ENCODE data around the gene PXDN.

DNA sequence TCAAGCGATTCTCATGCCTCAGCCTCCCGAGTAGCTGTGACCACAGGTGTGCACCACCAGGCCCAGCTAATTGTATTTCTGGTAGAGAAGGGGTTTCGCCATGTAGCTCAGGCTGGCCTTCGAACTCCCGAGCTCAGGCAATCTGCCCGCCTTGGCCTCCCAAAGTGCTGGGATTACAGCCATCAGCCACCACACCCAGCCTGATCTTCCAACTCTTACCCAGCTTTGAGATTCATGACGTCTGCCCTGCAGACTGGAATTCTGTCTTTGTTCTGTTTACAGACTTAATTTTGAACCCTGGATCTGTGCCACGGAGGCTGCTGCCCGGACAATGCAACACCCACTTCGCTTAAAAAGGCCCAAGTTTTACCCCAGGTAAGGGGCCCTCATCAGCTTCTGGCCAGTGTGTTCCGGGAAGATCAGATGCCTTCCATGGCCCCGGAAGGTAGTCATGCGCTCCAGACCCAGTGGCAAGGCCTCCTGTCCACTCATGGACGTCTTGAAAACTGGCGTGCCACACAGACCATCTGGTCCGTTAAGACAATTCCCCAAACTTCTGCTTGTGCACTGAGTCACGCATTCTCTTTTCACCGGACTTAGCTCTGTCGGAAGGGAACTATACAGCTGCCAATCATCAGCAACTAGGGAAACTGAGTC is 5.5 kb downstream of the PXDN start:
- TF ChIP-seq EP300 (IDR thresholded peaks at IDR 0.05; ENCODE audit: low read depth) (no peak), POLR2A (IDR thresholded peaks at IDR 0.05) (no peak), POLR2AphosphoS5 (IDR thresholded peaks at IDR 0.05) (no peak)
- TF ChIP-seq, protein P1, sequence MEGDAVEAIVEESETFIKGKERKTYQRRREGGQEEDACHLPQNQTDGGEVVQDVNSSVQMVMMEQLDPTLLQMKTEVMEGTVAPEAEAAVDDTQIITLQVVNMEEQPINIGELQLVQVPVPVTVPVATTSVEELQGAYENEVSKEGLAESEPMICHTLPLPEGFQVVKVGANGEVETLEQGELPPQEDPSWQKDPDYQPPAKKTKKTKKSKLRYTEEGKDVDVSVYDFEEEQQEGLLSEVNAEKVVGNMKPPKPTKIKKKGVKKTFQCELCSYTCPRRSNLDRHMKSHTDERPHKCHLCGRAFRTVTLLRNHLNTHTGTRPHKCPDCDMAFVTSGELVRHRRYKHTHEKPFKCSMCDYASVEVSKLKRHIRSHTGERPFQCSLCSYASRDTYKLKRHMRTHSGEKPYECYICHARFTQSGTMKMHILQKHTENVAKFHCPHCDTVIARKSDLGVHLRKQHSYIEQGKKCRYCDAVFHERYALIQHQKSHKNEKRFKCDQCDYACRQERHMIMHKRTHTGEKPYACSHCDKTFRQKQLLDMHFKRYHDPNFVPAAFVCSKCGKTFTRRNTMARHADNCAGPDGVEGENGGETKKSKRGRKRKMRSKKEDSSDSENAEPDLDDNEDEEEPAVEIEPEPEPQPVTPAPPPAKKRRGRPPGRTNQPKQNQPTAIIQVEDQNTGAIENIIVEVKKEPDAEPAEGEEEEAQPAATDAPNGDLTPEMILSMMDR (IDR thresholded peaks at IDR 0.05) = no peak
